ENCODE data around the gene SPPL3. TPM values are rescaled to one million over a fixed set of nuclear protein-coding genes. Genes with fewer than 3 reads are reported as not detected.
A peak's percentile ranks its signal among the peaks of the same experiment; 100 is the strongest.
"Not testable (repeated sequence)": the region's sequence is repeated elsewhere in the genome, so short reads cannot be mapped to it uniquely, and the experiment has no call there.

Gene SPPL3
- total and polyA plus RNA-seq, 2 donors from 2014 or later = 23.8 to 51.9 TPM

GRCh38 chr12:120902846-120903411, 1.2 kb downstream of the SPPL3 start:
- no peaks in the 10 kb centered on the region for H3K9me3 ChIP-seq (ENCODE audit: control insufficient read depth in 2 of 3, insufficient read depth in 1 of 3, low read length in 3 of 3)
- peak overlapping the region; percentile 44 to 60 (median 58) for H3K9ac ChIP-seq (ENCODE audit: low read length in 3 of 3)
- no peak for TF ChIP-seq CTCF (IDR thresholded peaks at IDR 0.05; ENCODE audit: borderline replicate concordance, extremely low read depth, insufficient read depth)
- H3K27ac ChIP-seq (ENCODE audit: low read depth in 2 of 2, low read length in 2 of 2) = peak overlapping the region; percentile 85 to 89
- FAIRE-seq (no peak), DNase-seq (peak in 1 of 5 donors; percentile 52)
- peaks cover 0 to 14% (median 3%) of the 10 kb centered on the region in 3 donors for H3K4me1 ChIP-seq (ENCODE audit: control insufficient read depth in 2 of 3, insufficient read depth in 2 of 3, low read depth in 1 of 3, low read length in 3 of 3)
- H3K36me3 ChIP-seq (ENCODE audit: control insufficient read depth in 2 of 3, insufficient read depth in 3 of 3, low read length in 3 of 3) = no peaks in the 10 kb centered on the region
- peak overlapping the region; percentile 72 to 89 (median 80) for H3K4me3 ChIP-seq (ENCODE audit: low read length in 3 of 3)
- intact Hi-C loops (cut with DNase I) = no loop called here
- no peaks in the 10 kb centered on the region for H3K27me3 ChIP-seq (ENCODE audit: control insufficient read depth, insufficient read depth, low read length)

- no peak overlapping the region for H3K9ac ChIP-seq (ENCODE audit: low read length in 3 of 3)
- H3K9me3 ChIP-seq (ENCODE audit: control insufficient read depth in 2 of 3, insufficient read depth in 1 of 3, low read length in 3 of 3) = no peaks in the 10 kb centered on the region
- intact Hi-C loops (cut with DNase I) = no loop called here
- DNase-seq (no peak), FAIRE-seq (no peak)
- no peaks in the 10 kb centered on the region for H3K36me3 ChIP-seq (ENCODE audit: control insufficient read depth in 2 of 3, insufficient read depth in 3 of 3, low read length in 3 of 3)
- H3K4me1 ChIP-seq (ENCODE audit: control insufficient read depth in 2 of 3, insufficient read depth in 2 of 3, low read depth in 1 of 3, low read length in 3 of 3) = peaks cover 0 to 14% (median 3%) of the 10 kb centered on the region in 3 donors
- H3K27me3 ChIP-seq (ENCODE audit: control insufficient read depth, insufficient read depth, low read length) = no peaks in the 10 kb centered on the region
- TF ChIP-seq CTCF (IDR thresholded peaks at IDR 0.05; ENCODE audit: borderline replicate concordance, extremely low read depth, insufficient read depth) = no peak
- H3K4me3 ChIP-seq (ENCODE audit: low read length in 3 of 3) = peak overlapping the region in 2 of 3 donors; percentile 80 to 89
- H3K27ac ChIP-seq (ENCODE audit: low read depth in 2 of 2, low read length in 2 of 2) = no peak overlapping the region
Observed at GRCh38 chr12:120901818-120902217, 2.3 kb downstream of the SPPL3 start.

- H3K9me3 ChIP-seq (ENCODE audit: control insufficient read depth in 2 of 3, insufficient read depth in 1 of 3, low read length in 3 of 3); H3K27me3 ChIP-seq (ENCODE audit: control insufficient read depth, insufficient read depth, low read length); H3K27ac ChIP-seq (ENCODE audit: low read depth in 2 of 2, low read length in 2 of 2); H3K9ac ChIP-seq (ENCODE audit: low read length in 3 of 3); DNase-seq; FAIRE-seq; H3K4me3 ChIP-seq (ENCODE audit: low read length in 3 of 3); H3K36me3 ChIP-seq (ENCODE audit: control insufficient read depth in 2 of 3, insufficient read depth in 3 of 3, low read length in 3 of 3); intact Hi-C loops (cut with DNase I): not testable (repeated sequence)
- peaks cover 0 to 14% (median 3%) of the 10 kb centered on the region in 3 donors for H3K4me1 ChIP-seq (ENCODE audit: control insufficient read depth in 2 of 3, insufficient read depth in 2 of 3, low read depth in 1 of 3, low read length in 3 of 3)
Observed at GRCh38 chr12:120901101-120901500, 3.1 kb downstream of the SPPL3 start.

- no peak for DNase-seq
- H3K27me3 ChIP-seq (ENCODE audit: control insufficient read depth, insufficient read depth, low read length) = no peaks in the 10 kb centered on the region
- H3K27ac ChIP-seq (ENCODE audit: low read depth in 2 of 2, low read length in 2 of 2) = no peak overlapping the region
- FAIRE-seq = no peak
- H3K36me3 ChIP-seq (ENCODE audit: control insufficient read depth in 2 of 3, insufficient read depth in 3 of 3, low read length in 3 of 3) = no peaks in the 10 kb centered on the region
- no peak for TF ChIP-seq CTCF (IDR thresholded peaks at IDR 0.05; ENCODE audit: borderline replicate concordance, extremely low read depth, insufficient read depth)
- peaks cover 0 to 2% (median 0%) of the 10 kb centered on the region in 3 donors for H3K4me1 ChIP-seq (ENCODE audit: control insufficient read depth in 2 of 3, insufficient read depth in 2 of 3, low read depth in 1 of 3, low read length in 3 of 3)
- H3K9ac ChIP-seq (ENCODE audit: low read length in 3 of 3) = no peak overlapping the region
- intact Hi-C loops (cut with DNase I) = no loop called here
- H3K9me3 ChIP-seq (ENCODE audit: control insufficient read depth in 2 of 3, insufficient read depth in 1 of 3, low read length in 3 of 3) = no peaks in the 10 kb centered on the region
- no peak overlapping the region for H3K4me3 ChIP-seq (ENCODE audit: low read length in 3 of 3)
Observed at GRCh38 chr12:120895532-120895931, 8.6 kb downstream of the SPPL3 start.

Data from kidney (tissue), 14 donors.